Naive thymus-derived CD8-positive, alpha-beta T cell (primary cell): ENCODE measurements around the gene UTP4. TPM values are rescaled to one million over a fixed set of nuclear protein-coding genes. Genes with fewer than 3 reads are reported as not detected.

Experiments used
- polyA plus RNA-seq, 3 donors: library from polyadenylated mRNA; unstranded; fragments of 300-500 nt; fragmentation: Illumina TruSeq; gene quantifications; one replicate each; pipeline ENCODE4 v1.2.3, GENCODE V29; 2021
- total RNA-seq, 8 experiments: library from RNA in 2 of 8; stranded (reverse) in 2 of 8; gene quantifications; one replicate each; pipeline ENCODE4 v1.2.3 and lab custom pipeline; 2021 to 2026

UTP4 gene
- total and polyA plus RNA-seq, 5 experiments from 2014 or later: 41.8 to 77.6 (median 72.4) TPM

Other genes starting within 250 kb of the UTP4 start
- 1 to 10 TPM; 3.4 to 4.0 TPM for gene HAS3, start 27.0 kb upstream of the UTP4 start, total RNA-seq
- under 1 TPM; 0.07 to 0.55 (median 0.11) TPM for gene HAS3, start 27.0 kb upstream of the UTP4 start, polyA plus RNA-seq
- gene CHTF8, start 61 bp upstream of the UTP4 start, total RNA-seq: 100 to 1,000 TPM; 126 to 137 TPM
- 100 to 1,000 TPM; 165 to 192 (median 184) TPM for gene CHTF8, start 61 bp upstream of the UTP4 start, polyA plus RNA-seq
- 10 to 100 TPM; 11.0 to 12.9 TPM for gene SNTB2, start 54.5 kb downstream of the UTP4 start, total RNA-seq
- gene SNTB2, start 54.5 kb downstream of the UTP4 start, polyA plus RNA-seq: 10 to 100 TPM in 1 of 3 donors, 1 to 10 TPM in 2; 3.7 to 15.0 (median 7.6) TPM
- 10 to 100 TPM; 51.3 to 52.2 TPM for gene VPS4A, start 178.7 kb downstream of the UTP4 start, total RNA-seq
- gene VPS4A, start 178.7 kb downstream of the UTP4 start, polyA plus RNA-seq: 10 to 100 TPM; 28.4 to 36.1 (median 29.1) TPM
- gene PDF, start 197.9 kb downstream of the UTP4 start, total RNA-seq: 10 to 100 TPM; 15.1 to 16.8 TPM
- gene PDF, start 197.9 kb downstream of the UTP4 start, polyA plus RNA-seq: 10 to 100 TPM; 12.3 to 17.2 (median 13.8) TPM
- gene COG8, start 206.9 kb downstream of the UTP4 start, total RNA-seq: 10 to 100 TPM; 62.0 to 65.5 TPM
- gene COG8, start 206.9 kb downstream of the UTP4 start, polyA plus RNA-seq: 10 to 100 TPM; 33.6 to 42.0 (median 39.6) TPM
- 10 to 100 TPM; 33.0 to 34.4 TPM for gene NIP7, start 207.1 kb downstream of the UTP4 start, total RNA-seq
- gene NIP7, start 207.1 kb downstream of the UTP4 start, polyA plus RNA-seq: 10 to 100 TPM; 17.6 to 24.8 (median 18.5) TPM
- 1 to 10 TPM; 4.5 to 5.2 TPM for gene TMED6, start 219.1 kb downstream of the UTP4 start, total RNA-seq
- gene TMED6, start 219.1 kb downstream of the UTP4 start, polyA plus RNA-seq: under 1 TPM in 1 of 3 donors, not detected in 2; 0.43 TPM